Prostate gland (tissue), 2 donors: ENCODE data around the gene DYNLRB2. TPM values are rescaled to one million over a fixed set of nuclear protein-coding genes. Genes with fewer than 3 reads are reported as not detected.

Source experiments
- DNase-seq: peaks from one replicate; pipeline ENCODE4 v3.0.0-alpha.2; 2019; ENCODE audit warnings: low spot score
- H3K27ac ChIP-seq, 2 donors: fragments of 200-600 bp; sonication (generic); 2 replicates each; pipeline ENCODE4 v1.5.1; 2017 to 2019
- H3K27me3 ChIP-seq: fragments of 200-600 bp; sonication (generic); replicated peaks from 2 replicates; pipeline ENCODE4 v1.5.1; 2019; ENCODE audit not compliant: insufficient read depth
- H3K36me3 ChIP-seq, 2 donors: fragments of 200-600 bp; sonication (generic); 1 replicate in 1 of 2; 2 replicates in 1 of 2; pipeline versions ENCODE4 v1.5.1 to v1.8.1; 2017 to 2019
- H3K4me1 ChIP-seq: fragments of 200-600 bp; sonication (generic); replicated peaks from 2 replicates; pipeline ENCODE4 v1.5.1; 2019
- H3K4me3 ChIP-seq, 2 donors: fragments of 200-600 bp; sonication (generic); 2 replicates each; pipeline ENCODE4 v1.5.1; 2017 to 2019
- H3K9me3 ChIP-seq: fragments of 200-600 bp; sonication (generic); 2 replicates; pipeline ENCODE4 v1.5.1; 2017
- POLR2A ChIP-seq: fragments of 450-650 bp; IDR thresholded peaks from one replicate; pipeline ENCODE4 v1.6.1; 2016; ENCODE audit warnings: antibody characterized with exemption, mild to moderate bottlenecking
- POLR2AphosphoS5 ChIP-seq: sonication (generic); formaldehyde crosslinking; IDR thresholded peaks from one replicate; pipeline ENCODE4 v1.6.1; 2017; ENCODE audit warnings: antibody characterized with exemption
- WGBS: methylation state at CpG from one replicate; pipeline ENCODE4 v1.1.5; 2018; 5-methylcytosine and 5-hydroxymethylcytosine counted together
- intact Hi-C: fragments of 100-400 bp; cut with DNase I; formaldehyde crosslinking; loops from one replicate; pipeline ENCODE4 v1.14.2; 2022
- total RNA-seq, 2 donors: library from RNA; depleted of rRNA; stranded (reverse); fragments of >200 nt; gene quantifications; one replicate each; pipeline ENCODE4 v1.1.0, GENCODE V29; 2016
- TF ChIP-seq, protein P1 (sequence below), 4 experiments: fragments of 200-600 bp in 2 of 4; fragments of 450-650 bp in 2 of 4; sonication (generic) in 2 of 4; IDR thresholded peaks; 1 replicate in 3 of 4; 2 replicates in 1 of 4; pipeline ENCODE4 v1.5.1; 2016 to 2019; ENCODE audit warnings: antibody characterized with exemption in 4 of 4, mild to moderate bottlenecking in 2 of 4, moderate library complexity in 2 of 4

DYNLRB2 gene
- total RNA-seq, 2 donors from 2014 or later = 4.6 to 43.5 TPM

GRCh38 chr16:80564394-80564793 is 23.6 kb downstream of the DYNLRB2 start:
- no peak overlapping the region for H3K27ac ChIP-seq
- DNase-seq = no peak
- H3K4me3 ChIP-seq = no peak overlapping the region
- H3K27me3 ChIP-seq = no peaks in the 10 kb centered on the region
- no peaks in the 10 kb centered on the region for H3K9me3 ChIP-seq
- no peaks in the 10 kb centered on the region for H3K36me3 ChIP-seq
- 65% methylated on average over 7 of the region's 7 CpGs for WGBS
- intact Hi-C loops = no loop called here
- TF ChIP-seq POLR2A (no peak), POLR2AphosphoS5 (no peak)
- TF ChIP-seq, protein P1, sequence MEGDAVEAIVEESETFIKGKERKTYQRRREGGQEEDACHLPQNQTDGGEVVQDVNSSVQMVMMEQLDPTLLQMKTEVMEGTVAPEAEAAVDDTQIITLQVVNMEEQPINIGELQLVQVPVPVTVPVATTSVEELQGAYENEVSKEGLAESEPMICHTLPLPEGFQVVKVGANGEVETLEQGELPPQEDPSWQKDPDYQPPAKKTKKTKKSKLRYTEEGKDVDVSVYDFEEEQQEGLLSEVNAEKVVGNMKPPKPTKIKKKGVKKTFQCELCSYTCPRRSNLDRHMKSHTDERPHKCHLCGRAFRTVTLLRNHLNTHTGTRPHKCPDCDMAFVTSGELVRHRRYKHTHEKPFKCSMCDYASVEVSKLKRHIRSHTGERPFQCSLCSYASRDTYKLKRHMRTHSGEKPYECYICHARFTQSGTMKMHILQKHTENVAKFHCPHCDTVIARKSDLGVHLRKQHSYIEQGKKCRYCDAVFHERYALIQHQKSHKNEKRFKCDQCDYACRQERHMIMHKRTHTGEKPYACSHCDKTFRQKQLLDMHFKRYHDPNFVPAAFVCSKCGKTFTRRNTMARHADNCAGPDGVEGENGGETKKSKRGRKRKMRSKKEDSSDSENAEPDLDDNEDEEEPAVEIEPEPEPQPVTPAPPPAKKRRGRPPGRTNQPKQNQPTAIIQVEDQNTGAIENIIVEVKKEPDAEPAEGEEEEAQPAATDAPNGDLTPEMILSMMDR (IDR thresholded peaks at IDR 0.05) = no peak
- no peaks in the 10 kb centered on the region for H3K4me1 ChIP-seq

GRCh38 chr16:80569440-80570105 is 28.8 kb downstream of the DYNLRB2 start:
- WGBS = 68% methylated on average over 9 of the region's 9 CpGs
- H3K9me3 ChIP-seq = no peaks in the 10 kb centered on the region
- no peak overlapping the region for H3K4me3 ChIP-seq
- TF ChIP-seq, protein P1 (IDR thresholded peaks at IDR 0.05) = no peak
- TF ChIP-seq POLR2A (no peak), POLR2AphosphoS5 (no peak)
- no peak overlapping the region for H3K27ac ChIP-seq
- no peaks in the 10 kb centered on the region for H3K27me3 ChIP-seq
- H3K4me1 ChIP-seq = no peaks in the 10 kb centered on the region
- intact Hi-C loops = no loop called here
- no peak for DNase-seq
- H3K36me3 ChIP-seq = no peaks in the 10 kb centered on the region

DNA sequence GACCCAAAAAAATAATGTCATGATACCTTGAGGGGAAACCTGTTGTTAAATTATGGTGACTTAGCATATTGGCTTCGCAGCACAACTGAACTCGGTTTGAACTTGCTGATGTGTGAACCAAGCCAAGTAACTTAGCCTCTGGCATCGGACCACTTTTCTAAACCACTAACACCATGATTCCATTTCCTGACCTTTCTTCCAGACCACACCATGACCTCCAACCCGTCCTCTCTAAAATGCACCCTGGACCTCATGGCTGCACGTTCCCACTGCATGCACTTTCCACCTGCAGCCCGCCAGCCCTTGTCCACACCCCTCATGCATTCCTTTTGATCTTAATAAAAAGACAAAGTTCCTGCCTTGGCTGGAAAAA is 29.3 kb downstream of the DYNLRB2 start:
- intact Hi-C loops = no loop called here
- no peaks in the 10 kb centered on the region for H3K9me3 ChIP-seq
- no peak for TF ChIP-seq POLR2A
- TF ChIP-seq POLR2AphosphoS5 = no peak
- TF ChIP-seq, protein P1 (IDR thresholded peaks at IDR 0.05) = no peak
- H3K27me3 ChIP-seq = no peaks in the 10 kb centered on the region
- H3K4me3 ChIP-seq = no peak overlapping the region
- no peak for DNase-seq
- 16% methylated on average over 6 of the region's 6 CpGs for WGBS
- H3K4me1 ChIP-seq = no peaks in the 10 kb centered on the region
- no peaks in the 10 kb centered on the region for H3K36me3 ChIP-seq
- H3K27ac ChIP-seq = no peak overlapping the region

DNA sequence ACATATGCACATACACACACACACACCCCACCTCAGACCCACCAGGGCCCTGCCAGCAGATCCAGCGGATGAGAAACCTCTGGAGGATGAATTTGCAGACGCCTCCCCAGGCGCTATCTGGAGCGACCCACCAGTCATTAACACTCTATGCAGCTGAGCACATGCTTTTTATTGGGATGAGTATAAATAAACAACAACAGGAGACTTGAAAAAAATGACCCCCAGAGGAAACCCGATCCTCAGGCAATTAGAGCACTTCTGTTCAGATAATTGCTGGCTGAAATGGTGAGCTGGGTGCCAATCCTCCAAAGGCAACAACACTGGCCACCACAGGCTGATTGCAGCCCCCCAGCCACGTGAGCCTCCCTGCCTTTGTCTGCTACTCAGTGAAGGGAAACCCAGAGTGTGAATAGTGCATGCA is 32.9 kb downstream of the DYNLRB2 start:
- Histone ChIP-seq H3K27ac (no peak overlapping the region), H3K27me3 (no peaks in the 10 kb centered on the region), H3K4me3 (no peak overlapping the region), H3K36me3 (no peaks in the 10 kb centered on the region), H3K4me1 (no peaks in the 10 kb centered on the region), H3K9me3 (no peaks in the 10 kb centered on the region)
- TF ChIP-seq, protein P1 (IDR thresholded peaks at IDR 0.05) = no peak
- no peak for TF ChIP-seq POLR2AphosphoS5
- no peak for TF ChIP-seq POLR2A
- intact Hi-C loops = no loop called here
- DNase-seq = no peak
- 61% methylated on average over 6 of the region's 6 CpGs for WGBS

- Histone ChIP-seq H3K27ac (no peak overlapping the region), H3K27me3 (no peaks in the 10 kb centered on the region), H3K36me3 (no peaks in the 10 kb centered on the region), H3K4me3 (no peak overlapping the region), H3K9me3 (no peaks in the 10 kb centered on the region), H3K4me1 (no peaks in the 10 kb centered on the region)
- TF ChIP-seq, protein P1 (IDR thresholded peaks at IDR 0.05) = no peak
- TF ChIP-seq POLR2A (no peak), POLR2AphosphoS5 (no peak)
- DNase-seq = no peak
- WGBS = 86% methylated on average over 1 of the region's 1 CpG
- intact Hi-C loops = no loop called here
Observed at GRCh38 chr16:80576343-80576912, 35.6 kb downstream of the DYNLRB2 start.
